Measurements from ENCODE around the gene PZP. TPM values are rescaled to one million over a fixed set of nuclear protein-coding genes. Genes with fewer than 3 reads are reported as not detected.
"Not testable (repeated sequence)": the region's sequence is repeated elsewhere in the genome, so short reads cannot be mapped to it uniquely, and the experiment has no call there.

PZP gene
- total RNA-seq, 2 experiments from 2014 or later: not detected

- Mint-ChIP-seq H3K9me3 (no peaks in the 10 kb centered on the region), H3K27ac (no peak overlapping the region), H3K27me3 (peaks cover 10% of the 10 kb centered on the region), H3K4me3 (no peak overlapping the region), H3K4me1 (peaks cover 6% of the 10 kb centered on the region), H3K36me3 (ENCODE audit: low read depth) (peaks cover 2% of the 10 kb centered on the region)
- POLR2A ChIA-PET: no interaction called here
- no peak for DNase-seq
- CTCF ChIA-PET: interaction anchor here (1.5 kb wide), 1 partner anchor 27 kb away, joined by 3 read pairs; the partner anchor contains the start of gene PZP
Measured at GRCh38 chr12:9235519-9235918, 27.3 kb upstream of the PZP start.

GRCh38 chr12:9227950-9228349 is 19.8 kb upstream of the PZP start:
- no peaks in the 10 kb centered on the region for H3K36me3 Mint-ChIP-seq (ENCODE audit: low read depth)
- no peak overlapping the region for H3K27ac Mint-ChIP-seq
- no peak for DNase-seq
- CTCF ChIA-PET: no interaction called here
- H3K4me3 Mint-ChIP-seq: no peak overlapping the region
- H3K27me3 Mint-ChIP-seq: no peaks in the 10 kb centered on the region
- H3K9me3 Mint-ChIP-seq: no peaks in the 10 kb centered on the region
- no peaks in the 10 kb centered on the region for H3K4me1 Mint-ChIP-seq
- POLR2A ChIA-PET: no interaction called here

GRCh38 chr12:9223830-9224229 is 15.6 kb upstream of the PZP start:
- Mint-ChIP-seq H3K27ac (no peak overlapping the region), H3K4me3 (no peak overlapping the region), H3K4me1 (no peaks in the 10 kb centered on the region), H3K27me3 (no peaks in the 10 kb centered on the region), H3K36me3 (ENCODE audit: low read depth) (no peaks in the 10 kb centered on the region), H3K9me3 (no peaks in the 10 kb centered on the region)
- no peak for DNase-seq
- CTCF ChIA-PET: no interaction called here
- POLR2A ChIA-PET: no interaction called here

GRCh38 chr12:9221483-9221882 is 13.3 kb upstream of the PZP start:
- CTCF ChIA-PET: no interaction called here
- H3K4me1 Mint-ChIP-seq: no peaks in the 10 kb centered on the region
- POLR2A ChIA-PET: no interaction called here

GRCh38 chr12:9221011-9221410 is 12.8 kb upstream of the PZP start:
- H3K36me3 Mint-ChIP-seq (ENCODE audit: low read depth); CTCF ChIA-PET; H3K27ac Mint-ChIP-seq; DNase-seq; POLR2A ChIA-PET; H3K4me1 Mint-ChIP-seq; H3K4me3 Mint-ChIP-seq; H3K27me3 Mint-ChIP-seq; H3K9me3 Mint-ChIP-seq: not testable (repeated sequence)

More at GRCh38 chr12:9221483-9221882, 13.3 kb upstream of the PZP start:
- Mint-ChIP-seq H3K27me3 (no peaks in the 10 kb centered on the region), H3K9me3 (peaks cover 4% of the 10 kb centered on the region), H3K27ac (no peak overlapping the region), H3K36me3 (ENCODE audit: low read depth) (no peaks in the 10 kb centered on the region), H3K4me3 (no peak overlapping the region)
- DNase-seq: no peak

GRCh38 chr12:9214534-9214933 is 6.3 kb upstream of the PZP start:
- no peaks in the 10 kb centered on the region for H3K36me3 Mint-ChIP-seq (ENCODE audit: low read depth)
- no peak for DNase-seq
- no peaks in the 10 kb centered on the region for H3K27me3 Mint-ChIP-seq
- H3K4me3 Mint-ChIP-seq: no peak overlapping the region
- POLR2A ChIA-PET: no interaction called here
- CTCF ChIA-PET: no interaction called here
- no peaks in the 10 kb centered on the region for H3K4me1 Mint-ChIP-seq
- H3K9me3 Mint-ChIP-seq: peaks cover 7% of the 10 kb centered on the region
- H3K27ac Mint-ChIP-seq: no peak overlapping the region

GRCh38 chr12:9211687-9212086 is 3.5 kb upstream of the PZP start:
- Mint-ChIP-seq H3K4me3 (no peak overlapping the region), H3K9me3 (peaks cover 4% of the 10 kb centered on the region), H3K4me1 (no peaks in the 10 kb centered on the region), H3K36me3 (ENCODE audit: low read depth) (no peaks in the 10 kb centered on the region), H3K27ac (no peak overlapping the region), H3K27me3 (no peaks in the 10 kb centered on the region)
- ChIA-PET CTCF (no interaction called here), POLR2A (no interaction called here)
- DNase-seq: no peak

GRCh38 chr12:9204380-9204779 is 3.8 kb downstream of the PZP start:
- no peak for DNase-seq
- no peaks in the 10 kb centered on the region for H3K4me1 Mint-ChIP-seq
- no peak overlapping the region for H3K27ac Mint-ChIP-seq
- H3K9me3 Mint-ChIP-seq: no peaks in the 10 kb centered on the region
- no peak overlapping the region for H3K4me3 Mint-ChIP-seq
- ChIA-PET CTCF (no interaction called here), POLR2A (no interaction called here)
- no peaks in the 10 kb centered on the region for H3K27me3 Mint-ChIP-seq
- no peaks in the 10 kb centered on the region for H3K36me3 Mint-ChIP-seq (ENCODE audit: low read depth)

- H3K27ac Mint-ChIP-seq: no peak overlapping the region
- CTCF ChIA-PET: no interaction called here
- H3K9me3 Mint-ChIP-seq: no peaks in the 10 kb centered on the region
- no peak for DNase-seq
- no peaks in the 10 kb centered on the region for H3K36me3 Mint-ChIP-seq (ENCODE audit: low read depth)
- no peak overlapping the region for H3K4me3 Mint-ChIP-seq
- POLR2A ChIA-PET: no interaction called here
- no peaks in the 10 kb centered on the region for H3K4me1 Mint-ChIP-seq
- no peaks in the 10 kb centered on the region for H3K27me3 Mint-ChIP-seq
Measured at GRCh38 chr12:9198012-9198411, 10.2 kb downstream of the PZP start.

GRCh38 chr12:9184276-9184675 is 23.9 kb downstream of the PZP start:
- ChIA-PET CTCF (no interaction called here), POLR2A (no interaction called here)
- Mint-ChIP-seq H3K36me3 (ENCODE audit: low read depth) (no peaks in the 10 kb centered on the region), H3K4me1 (no peaks in the 10 kb centered on the region), H3K27me3 (no peaks in the 10 kb centered on the region), H3K4me3 (no peak overlapping the region), H3K9me3 (peaks cover 12% of the 10 kb centered on the region), H3K27ac (no peak overlapping the region)
- no peak for DNase-seq

GRCh38 chr12:9180810-9181209 is 27.4 kb downstream of the PZP start:
- H3K27ac Mint-ChIP-seq: no peak overlapping the region
- ChIA-PET CTCF (no interaction called here), POLR2A (no interaction called here)
- no peak for DNase-seq
- no peaks in the 10 kb centered on the region for H3K4me1 Mint-ChIP-seq
- H3K36me3 Mint-ChIP-seq (ENCODE audit: low read depth): no peaks in the 10 kb centered on the region
- H3K4me3 Mint-ChIP-seq: no peak overlapping the region
- no peaks in the 10 kb centered on the region for H3K27me3 Mint-ChIP-seq
- H3K9me3 Mint-ChIP-seq: no peaks in the 10 kb centered on the region

- Mint-ChIP-seq H3K9me3 (no peaks in the 10 kb centered on the region), H3K4me3 (no peak overlapping the region), H3K36me3 (ENCODE audit: low read depth) (no peaks in the 10 kb centered on the region), H3K27me3 (no peaks in the 10 kb centered on the region), H3K4me1 (no peaks in the 10 kb centered on the region), H3K27ac (no peak overlapping the region)
- POLR2A ChIA-PET: no interaction called here
- DNase-seq: no peak
- CTCF ChIA-PET: no interaction called here
Measured at GRCh38 chr12:9179781-9180180, 28.4 kb downstream of the PZP start.

GRCh38 chr12:9169979-9170634 is 38.1 kb downstream of the PZP start:
- CTCF ChIA-PET: no interaction called here

GRCh38 chr12:9167345-9167744 is 40.9 kb downstream of the PZP start:
- H3K4me1 Mint-ChIP-seq; DNase-seq; H3K4me3 Mint-ChIP-seq; H3K27me3 Mint-ChIP-seq; H3K36me3 Mint-ChIP-seq (ENCODE audit: low read depth); H3K9me3 Mint-ChIP-seq; POLR2A ChIA-PET; H3K27ac Mint-ChIP-seq; CTCF ChIA-PET: not testable (repeated sequence)

More at GRCh38 chr12:9169979-9170634, 38.1 kb downstream of the PZP start:
- Mint-ChIP-seq H3K9me3 (peaks cover 4% of the 10 kb centered on the region), H3K4me3 (no peak overlapping the region), H3K36me3 (ENCODE audit: low read depth) (no peaks in the 10 kb centered on the region), H3K4me1 (no peaks in the 10 kb centered on the region), H3K27ac (no peak overlapping the region), H3K27me3 (no peaks in the 10 kb centered on the region)
- POLR2A ChIA-PET: no interaction called here
- no peak for DNase-seq

- H3K4me3 Mint-ChIP-seq: no peak overlapping the region
- ChIA-PET CTCF (no interaction called here), POLR2A (no interaction called here)
- H3K27me3 Mint-ChIP-seq: no peaks in the 10 kb centered on the region
- no peaks in the 10 kb centered on the region for H3K36me3 Mint-ChIP-seq (ENCODE audit: low read depth)
- H3K4me1 Mint-ChIP-seq: no peaks in the 10 kb centered on the region
- DNase-seq: no peak
- no peaks in the 10 kb centered on the region for H3K9me3 Mint-ChIP-seq
- no peak overlapping the region for H3K27ac Mint-ChIP-seq
Measured at GRCh38 chr12:9163392-9163791, 44.8 kb downstream of the PZP start.
